Measurements from ENCODE around the gene FOS. TPM values are rescaled to one million over a fixed set of nuclear protein-coding genes. Genes with fewer than 3 reads are reported as not detected.

The FOS gene
- total and polyA plus RNA-seq, 2 of the 4 experiments (the other 2 are of a cell fraction) = 53.6 to 171 TPM

DNA sequence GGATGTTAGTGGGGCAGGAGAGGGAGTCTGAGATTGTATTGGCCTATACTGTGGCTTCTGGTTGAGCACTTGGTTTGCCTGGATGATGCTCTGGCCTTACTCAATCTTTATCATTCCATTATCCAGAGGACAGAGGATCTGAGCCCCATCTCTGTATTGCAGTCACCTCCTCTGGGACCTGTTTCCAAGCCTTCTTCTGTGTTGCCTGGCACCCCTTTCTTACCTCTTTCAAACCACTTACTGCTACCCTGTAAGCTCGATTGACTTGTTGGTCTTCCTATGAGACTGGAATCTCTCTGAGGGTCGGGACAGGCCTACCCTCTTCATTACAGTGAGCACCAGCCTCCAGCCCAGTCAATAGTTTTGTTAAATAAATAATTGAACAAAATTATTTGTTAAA lies 3.0 kb upstream of the FOS start:
- H3K9me3 ChIP-seq (ENCODE audit: control insufficient read depth, insufficient read depth, low read length) = no peaks in the 10 kb centered on the region
- H2BK15ac ChIP-seq (ENCODE audit: low read depth, low read length) = no peak overlapping the region
- no CpG with 5 or more reads among the region's 2 CpGs for WGBS, 2 experiments (ENCODE audit: extremely low coverage in 2 of 2, insufficient read length in 1 of 2)
- no peak overlapping the region for H3K4me2 ChIP-seq (ENCODE audit: low read depth, low read length)
- no peak overlapping the region for H3K4me3 ChIP-seq (ENCODE audit: insufficient read depth, low read depth, low read length)
- peaks cover 3% of the 10 kb centered on the region; the same call in 1 of the 2 replicates for H3K9me1 ChIP-seq (ENCODE audit: insufficient read depth, low read length)
- peaks cover 10 to 19% of the 10 kb centered on the region in 2 experiments for H3K79me1 ChIP-seq (ENCODE audit: low read depth in 1 of 2, low read length in 2 of 2)
- DNase-seq = no peak
- in situ Hi-C loops (cut with MboI; ENCODE audit: low sequenced_read_pairs) (loop anchor here (25.0 kb wide), 1 partner anchor 1762 kb away; the partner anchor contains the start of gene IRF2BPL), intact Hi-C loops (cut with micrococcal nuclease) (loop anchor here (5.0 kb wide), 2 partner anchors 98 to 128 kb away; partner anchors contain the start of gene TMED10), dilution Hi-C loops (cut with HindIII; ENCODE audit: low sequenced_read_pairs, unreplicated experiment) (no loop called here)
- no TSS peak for BruUV-seq (replicated peaks)
- no peak overlapping the region for H3K18ac ChIP-seq (ENCODE audit: low read depth, low read length)
- no peak overlapping the region for H3K14ac ChIP-seq (replicated peaks; ENCODE audit: low read depth, low read length)
- TF ChIP-seq RCOR1 (IDR thresholded peaks at IDR 0.05; ENCODE audit: insufficient replicate concordance, low read length) (no peak), RAD21 (IDR thresholded peaks at IDR 0.05; ENCODE audit: low read length) (no peak), FOS (IDR thresholded peaks at IDR 0.05; ENCODE audit: low read depth, low read length) (no peak), RFX5 (IDR thresholded peaks at IDR 0.05; ENCODE audit: low read depth, low read length) (no peak), MAZ (IDR thresholded peaks at IDR 0.05; ENCODE audit: borderline replicate concordance, low read depth, low read length) (no peak), MAFK (IDR thresholded peaks at IDR 0.05; ENCODE audit: low read depth, low read length) (no peak), POLR2A (IDR thresholded peaks at IDR 0.05; ENCODE audit: low read depth, low read length) (no peak), BHLHE40 (IDR thresholded peaks at IDR 0.05; ENCODE audit: low read depth, low read length) (no peak), CHD1 (IDR thresholded peaks at IDR 0.05; ENCODE audit: low read depth, low read length) (no peak), SMC3 (IDR thresholded peaks at IDR 0.05; ENCODE audit: low read depth, low read length) (no peak), NFE2L2 (IDR thresholded peaks at IDR 0.05; ENCODE audit: low read depth, low read length) (no peak), CEBPB (IDR thresholded peaks at IDR 0.05; ENCODE audit: low read depth, low read length) (no peak), MXI1 (IDR thresholded peaks at IDR 0.05; ENCODE audit: borderline replicate concordance, low read depth, low read length) (no peak)
- TF ChIP-seq, protein P1, sequence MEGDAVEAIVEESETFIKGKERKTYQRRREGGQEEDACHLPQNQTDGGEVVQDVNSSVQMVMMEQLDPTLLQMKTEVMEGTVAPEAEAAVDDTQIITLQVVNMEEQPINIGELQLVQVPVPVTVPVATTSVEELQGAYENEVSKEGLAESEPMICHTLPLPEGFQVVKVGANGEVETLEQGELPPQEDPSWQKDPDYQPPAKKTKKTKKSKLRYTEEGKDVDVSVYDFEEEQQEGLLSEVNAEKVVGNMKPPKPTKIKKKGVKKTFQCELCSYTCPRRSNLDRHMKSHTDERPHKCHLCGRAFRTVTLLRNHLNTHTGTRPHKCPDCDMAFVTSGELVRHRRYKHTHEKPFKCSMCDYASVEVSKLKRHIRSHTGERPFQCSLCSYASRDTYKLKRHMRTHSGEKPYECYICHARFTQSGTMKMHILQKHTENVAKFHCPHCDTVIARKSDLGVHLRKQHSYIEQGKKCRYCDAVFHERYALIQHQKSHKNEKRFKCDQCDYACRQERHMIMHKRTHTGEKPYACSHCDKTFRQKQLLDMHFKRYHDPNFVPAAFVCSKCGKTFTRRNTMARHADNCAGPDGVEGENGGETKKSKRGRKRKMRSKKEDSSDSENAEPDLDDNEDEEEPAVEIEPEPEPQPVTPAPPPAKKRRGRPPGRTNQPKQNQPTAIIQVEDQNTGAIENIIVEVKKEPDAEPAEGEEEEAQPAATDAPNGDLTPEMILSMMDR (conservative IDR thresholded peaks at IDR 0.05; ENCODE audit: low read depth, low read length) = no peak
- TF ChIP-seq, protein P2, sequence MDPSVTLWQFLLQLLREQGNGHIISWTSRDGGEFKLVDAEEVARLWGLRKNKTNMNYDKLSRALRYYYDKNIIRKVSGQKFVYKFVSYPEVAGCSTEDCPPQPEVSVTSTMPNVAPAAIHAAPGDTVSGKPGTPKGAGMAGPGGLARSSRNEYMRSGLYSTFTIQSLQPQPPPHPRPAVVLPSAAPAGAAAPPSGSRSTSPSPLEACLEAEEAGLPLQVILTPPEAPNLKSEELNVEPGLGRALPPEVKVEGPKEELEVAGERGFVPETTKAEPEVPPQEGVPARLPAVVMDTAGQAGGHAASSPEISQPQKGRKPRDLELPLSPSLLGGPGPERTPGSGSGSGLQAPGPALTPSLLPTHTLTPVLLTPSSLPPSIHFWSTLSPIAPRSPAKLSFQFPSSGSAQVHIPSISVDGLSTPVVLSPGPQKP (IDR thresholded peaks at IDR 0.05; ENCODE audit: borderline replicate concordance, low read depth, low read length) = no peak
- TF ChIP-seq, protein P3, sequence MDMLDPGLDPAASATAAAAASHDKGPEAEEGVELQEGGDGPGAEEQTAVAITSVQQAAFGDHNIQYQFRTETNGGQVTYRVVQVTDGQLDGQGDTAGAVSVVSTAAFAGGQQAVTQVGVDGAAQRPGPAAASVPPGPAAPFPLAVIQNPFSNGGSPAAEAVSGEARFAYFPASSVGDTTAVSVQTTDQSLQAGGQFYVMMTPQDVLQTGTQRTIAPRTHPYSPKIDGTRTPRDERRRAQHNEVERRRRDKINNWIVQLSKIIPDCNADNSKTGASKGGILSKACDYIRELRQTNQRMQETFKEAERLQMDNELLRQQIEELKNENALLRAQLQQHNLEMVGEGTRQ (IDR thresholded peaks at IDR 0.05; ENCODE audit: low read depth, low read length) = no peak
- H4K20me1 ChIP-seq (ENCODE audit: insufficient read depth, low read length) = peaks cover 28% of the 10 kb centered on the region
- no peak overlapping the region for H2BK5ac ChIP-seq (ENCODE audit: low read depth, low read length, poor library complexity, severe bottlenecking)
- no peak overlapping the region for H3K56ac ChIP-seq (ENCODE audit: extremely low read depth, insufficient read depth, low read length)
- no peaks in the 10 kb centered on the region for H3K27me3 ChIP-seq (ENCODE audit: control insufficient read depth, insufficient read depth, low read length)
- no peak overlapping the region for H3K9ac ChIP-seq (ENCODE audit: low read depth, low read length)
- no peak overlapping the region for H4K8ac ChIP-seq (ENCODE audit: low read depth in 2 of 2, low read length in 2 of 2)
- H4K5ac ChIP-seq (ENCODE audit: low read depth, low read length) = no peak overlapping the region
- H2AK5ac ChIP-seq (ENCODE audit: low read depth, low read length) = no peak overlapping the region
- no peak for ATAC-seq (ENCODE audit: low read depth)
- H3K4ac ChIP-seq (ENCODE audit: low read depth, low read length) = no peak overlapping the region
- no peak overlapping the region for H2BK20ac ChIP-seq (ENCODE audit: low read depth, low read length)
- no peaks in the 10 kb centered on the region; the same call in 1 of the 2 replicates for H3K36me3 ChIP-seq (ENCODE audit: control insufficient read depth, insufficient read depth, low read length)
- no peak overlapping the region for H2AK9ac ChIP-seq (replicated peaks; ENCODE audit: low read depth, low read length, poor library complexity)
- CTCF ChIA-PET = no interaction called here
- POLR2A ChIA-PET (ENCODE audit: unreplicated experiment) = no interaction called here
- H2AFZ ChIP-seq (replicated peaks; ENCODE audit: low read length, poor library complexity) = no peak overlapping the region
- H2BK120ac ChIP-seq (ENCODE audit: low read depth, low read length) = no peak overlapping the region
- no peak overlapping the region for H3K27ac ChIP-seq (ENCODE audit: insufficient read depth, low read length)
- peaks cover 16% of the 10 kb centered on the region for H3K4me1 ChIP-seq (ENCODE audit: control insufficient read depth, insufficient read depth, low read length)
- no peak overlapping the region for H4K91ac ChIP-seq (ENCODE audit: insufficient read depth, low read depth, low read length)
- H3K23ac ChIP-seq (ENCODE audit: low read depth, low read length) = no peak overlapping the region

Data from IMR-90 (cell line).